Activated T-cell treated with anti-CD3 and anti-CD28 coated beads, Interleukin-2, amount 50 U/mL, for 24 hours (primary cell): ENCODE results near the gene TWSG1.

ENCODE experiments used
- DNase-seq: peaks from one replicate; pipeline ENCODE4 v3.0.0-alpha.2; 2020
- H3K27ac Mint-ChIP-seq: 2 replicates; pipeline ENCODE4 v1.8.0; 2020; ENCODE audit warnings: mild to moderate bottlenecking, mixed read lengths
- H3K27me3 Mint-ChIP-seq: 2 replicates; pipeline ENCODE4 v1.8.0; 2020; ENCODE audit warnings: mixed read lengths
- H3K36me3 Mint-ChIP-seq: 2 replicates; pipeline ENCODE4 v1.8.0; 2020; ENCODE audit warnings: low read depth, mixed read lengths
- H3K4me1 Mint-ChIP-seq: 2 replicates; pipeline ENCODE4 v1.8.0; 2020; ENCODE audit warnings: low read depth, mixed read lengths
- H3K4me3 Mint-ChIP-seq: 2 replicates; pipeline ENCODE4 v1.8.0; 2020; ENCODE audit warnings: mild to moderate bottlenecking, moderate library complexity, mixed read lengths
- H3K9me3 Mint-ChIP-seq: 2 replicates; pipeline ENCODE4 v1.8.0; 2020; ENCODE audit warnings: mixed read lengths

The TWSG1 gene

DNA sequence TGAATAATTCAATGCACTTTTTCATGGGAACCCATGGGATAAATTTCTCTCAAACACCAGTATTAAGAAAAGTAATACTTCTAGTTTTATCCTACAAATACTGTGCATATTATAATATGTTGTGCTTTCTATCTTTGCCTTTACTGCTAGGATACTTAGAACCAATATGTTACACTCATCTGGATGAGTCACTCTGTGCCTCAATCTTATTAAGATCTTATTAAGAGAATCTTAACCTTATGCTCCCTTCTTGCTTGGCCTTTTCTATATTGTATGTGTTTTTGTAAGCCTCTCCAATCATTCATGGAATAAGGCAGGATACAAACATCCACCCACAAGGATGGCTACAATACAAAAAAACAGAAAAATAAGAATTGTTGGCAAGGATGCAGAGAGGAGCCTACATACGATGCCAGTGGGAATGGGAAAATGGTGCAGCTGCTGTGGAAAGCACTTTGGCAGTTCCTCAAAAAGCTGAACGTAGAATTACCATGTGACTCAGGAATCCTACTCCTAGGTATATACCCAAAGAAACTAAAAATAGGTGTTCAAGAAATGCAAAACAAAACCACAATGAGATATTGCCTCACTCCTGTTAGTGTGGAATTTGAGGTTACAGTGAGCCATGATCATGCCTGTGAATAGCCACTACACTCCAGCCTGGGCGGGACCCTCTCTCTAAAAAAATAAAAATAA, 10.7 kb upstream of the TWSG1 start:
- H3K4me3 Mint-ChIP-seq, result no peak overlapping the region
- peaks cover 8% of the 10 kb centered on the region for H3K9me3 Mint-ChIP-seq
- no peak for DNase-seq
- H3K4me1 Mint-ChIP-seq, result no peaks in the 10 kb centered on the region
- no peaks in the 10 kb centered on the region for H3K36me3 Mint-ChIP-seq
- no peak overlapping the region for H3K27ac Mint-ChIP-seq
- H3K27me3 Mint-ChIP-seq, result peaks cover 12% of the 10 kb centered on the region

DNA sequence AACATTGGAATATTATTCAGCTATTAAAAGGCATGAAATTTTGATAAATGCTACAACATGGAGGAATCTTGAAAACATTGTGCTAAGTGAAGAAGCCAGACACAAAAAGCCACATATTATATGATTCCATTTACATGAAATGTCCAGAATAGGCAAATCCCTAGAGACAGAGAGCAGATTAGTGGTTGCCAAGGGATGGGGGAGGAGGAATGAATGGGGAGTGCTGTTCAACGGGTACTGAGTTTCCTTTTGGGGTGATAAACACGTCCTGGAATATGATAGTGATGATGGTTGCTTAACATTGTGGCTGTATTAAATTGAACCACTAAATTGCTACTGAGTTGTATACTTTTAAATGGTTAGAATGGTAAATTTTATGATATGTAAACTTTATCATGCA, 8.9 kb upstream of the TWSG1 start:
- peaks cover 12% of the 10 kb centered on the region for H3K27me3 Mint-ChIP-seq
- DNase-seq, result no peak
- no peaks in the 10 kb centered on the region for H3K36me3 Mint-ChIP-seq
- H3K9me3 Mint-ChIP-seq, result peaks cover under 1% of the 10 kb centered on the region
- no peak overlapping the region for H3K27ac Mint-ChIP-seq
- no peak overlapping the region for H3K4me3 Mint-ChIP-seq
- no peaks in the 10 kb centered on the region for H3K4me1 Mint-ChIP-seq

DNA sequence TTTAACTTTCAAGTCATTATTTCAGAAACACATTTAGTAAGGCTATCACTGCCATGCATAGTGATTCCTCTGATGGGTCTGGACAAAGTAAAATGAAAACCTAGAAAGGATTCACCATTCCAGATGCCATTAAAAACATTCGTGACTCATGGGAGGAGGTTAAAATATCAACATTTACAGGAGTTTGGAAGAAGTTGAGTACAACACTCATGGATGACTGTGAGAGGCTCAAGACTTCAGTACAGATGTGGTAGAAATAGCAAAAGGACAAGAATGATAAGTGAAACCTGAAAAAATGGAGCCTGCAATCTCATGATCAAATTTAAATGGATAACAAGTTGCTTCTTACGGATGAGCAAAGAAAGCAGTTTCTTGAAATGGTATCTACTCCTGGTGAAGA, 5.8 kb upstream of the TWSG1 start:
- H3K27ac Mint-ChIP-seq, result no peak overlapping the region
- H3K9me3 Mint-ChIP-seq, result no peaks in the 10 kb centered on the region
- peaks cover 2% of the 10 kb centered on the region for H3K4me1 Mint-ChIP-seq
- H3K27me3 Mint-ChIP-seq, result peaks cover under 1% of the 10 kb centered on the region
- no peak for DNase-seq
- no peak overlapping the region for H3K4me3 Mint-ChIP-seq
- no peaks in the 10 kb centered on the region for H3K36me3 Mint-ChIP-seq

DNA sequence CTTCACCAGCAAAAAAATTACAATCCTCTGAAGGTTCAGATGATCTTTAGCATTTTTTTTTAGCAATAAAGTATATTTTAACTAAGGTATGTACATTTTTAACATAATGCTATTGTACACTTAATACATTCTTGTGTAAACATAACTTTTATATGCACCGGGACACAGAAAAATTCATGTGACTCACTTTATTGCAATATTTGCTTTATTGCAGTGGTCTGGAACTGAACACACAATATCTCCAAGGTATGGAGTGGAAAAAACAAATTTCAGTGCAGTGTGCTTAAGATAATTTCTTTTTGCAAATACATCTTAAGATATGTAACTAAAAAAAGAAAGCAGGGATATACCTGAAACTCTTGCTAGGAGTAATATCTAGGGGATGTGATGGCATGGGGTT, 5.1 kb upstream of the TWSG1 start:
- no peak overlapping the region for H3K27ac Mint-ChIP-seq
- H3K4me3 Mint-ChIP-seq, result no peak overlapping the region
- H3K4me1 Mint-ChIP-seq, result peaks cover 6% of the 10 kb centered on the region
- peaks cover 2% of the 10 kb centered on the region for H3K27me3 Mint-ChIP-seq
- DNase-seq, result no peak
- H3K36me3 Mint-ChIP-seq, result no peaks in the 10 kb centered on the region
- H3K9me3 Mint-ChIP-seq, result no peaks in the 10 kb centered on the region

DNA sequence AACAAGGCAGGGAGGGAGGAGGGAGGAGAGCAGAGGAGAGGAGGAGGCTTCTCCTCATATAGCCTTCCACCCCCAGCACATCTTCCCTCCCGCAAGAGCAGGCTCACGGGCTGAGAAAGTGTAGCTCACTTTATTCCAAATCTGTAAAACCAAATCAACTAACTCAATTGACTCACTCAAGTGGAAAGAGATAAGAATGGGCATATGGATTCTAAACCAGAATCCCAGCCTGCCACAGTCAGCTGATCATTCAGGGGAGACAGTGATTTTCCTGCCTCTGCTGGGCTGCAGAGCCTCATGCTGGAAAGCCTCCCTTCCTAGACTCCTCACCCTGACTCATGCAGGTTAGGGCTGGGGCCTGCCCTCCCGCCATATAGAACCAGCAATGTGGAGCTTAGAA, 4.2 kb upstream of the TWSG1 start:
- H3K27me3 Mint-ChIP-seq, result peaks cover 2% of the 10 kb centered on the region
- peaks cover 9% of the 10 kb centered on the region for H3K4me1 Mint-ChIP-seq
- H3K4me3 Mint-ChIP-seq, result no peak overlapping the region
- H3K9me3 Mint-ChIP-seq, result no peaks in the 10 kb centered on the region
- no peak for DNase-seq
- H3K36me3 Mint-ChIP-seq, result no peaks in the 10 kb centered on the region
- H3K27ac Mint-ChIP-seq, result no peak overlapping the region

DNA sequence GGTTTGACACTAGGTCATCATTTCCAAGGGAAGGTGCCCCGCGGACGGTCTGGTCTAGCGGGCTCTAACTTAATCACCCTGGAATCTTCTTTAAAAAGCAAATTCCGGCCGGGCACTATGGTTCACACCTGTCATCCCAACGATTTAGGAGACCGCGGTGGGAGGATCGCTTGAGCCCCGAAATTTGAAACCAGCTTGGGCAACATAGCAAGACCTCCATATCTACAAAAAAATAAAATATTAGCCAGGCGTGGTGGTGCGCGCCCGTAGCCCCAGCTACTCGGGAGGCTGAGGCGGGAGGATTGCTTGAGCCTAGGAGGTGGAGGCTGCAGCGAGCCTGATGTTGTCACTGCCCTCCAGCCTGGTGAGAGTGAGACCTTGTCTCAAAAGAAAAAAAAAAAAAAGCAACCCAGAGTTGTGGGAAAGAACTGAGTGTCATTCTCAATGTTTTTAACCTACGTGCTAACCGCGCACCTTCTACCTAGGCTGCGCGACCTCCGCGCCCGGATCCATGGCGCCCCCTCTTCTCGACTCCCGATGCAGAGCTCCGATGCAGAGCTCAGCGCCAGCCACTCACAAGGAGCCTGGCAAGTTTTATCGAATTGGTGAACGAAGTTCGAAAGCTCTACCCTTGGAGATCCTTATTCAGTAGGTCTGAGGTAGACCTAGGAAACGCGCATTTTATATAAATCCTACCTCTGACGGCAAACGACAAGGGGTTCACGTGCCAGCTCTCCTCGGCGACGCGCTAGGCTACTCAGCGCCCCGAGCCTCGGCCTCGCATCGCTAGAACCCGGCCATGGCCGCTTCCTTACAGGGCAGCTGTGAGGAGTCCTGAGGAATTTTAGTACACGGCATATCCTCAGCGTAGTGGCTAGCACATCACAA, 888 bp upstream of the TWSG1 start:
- peaks cover 30% of the 10 kb centered on the region for H3K4me1 Mint-ChIP-seq
- H3K27me3 Mint-ChIP-seq, result peaks cover 2% of the 10 kb centered on the region
- peak overlapping the region; percentile 83 for H3K4me3 Mint-ChIP-seq
- H3K27ac Mint-ChIP-seq, result peak overlapping the region; percentile 68
- H3K36me3 Mint-ChIP-seq, result peaks cover 10% of the 10 kb centered on the region
- DNase-seq, result no peak
- H3K9me3 Mint-ChIP-seq, result no peaks in the 10 kb centered on the region

DNA sequence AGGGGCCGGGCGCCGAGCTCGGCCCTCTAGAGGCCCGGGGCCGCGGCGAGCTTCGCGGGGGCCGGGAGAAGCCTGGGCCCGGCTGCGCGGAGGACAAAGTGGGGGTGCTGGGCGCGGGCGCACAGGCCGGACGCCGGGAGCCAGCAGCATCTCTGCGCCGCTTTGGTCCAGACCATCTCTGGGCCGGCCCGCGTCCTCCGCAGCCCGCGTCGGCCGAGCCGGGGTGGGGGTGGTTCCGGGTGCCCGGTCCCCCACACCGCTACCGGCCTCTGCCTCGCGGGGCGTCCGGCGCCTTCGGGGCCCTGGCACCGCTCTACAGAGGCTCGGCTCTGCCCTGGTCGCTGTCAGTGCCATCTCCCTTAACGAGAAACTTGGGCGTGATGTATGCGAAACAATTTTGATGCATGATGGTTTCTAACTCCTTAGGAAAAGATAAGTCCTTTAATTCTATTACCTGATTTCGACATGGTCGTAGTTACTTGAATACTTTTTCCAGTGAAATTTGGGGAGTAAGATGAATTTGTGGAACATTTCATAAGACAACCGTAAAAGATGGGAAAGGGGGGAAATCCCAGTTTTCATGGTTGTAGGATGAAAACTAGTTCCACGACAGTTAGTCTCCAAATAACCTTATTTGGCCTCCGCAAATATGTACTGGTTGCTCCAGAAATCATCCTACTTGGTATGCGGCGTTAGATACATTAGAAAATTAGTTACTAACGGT, 562 bp downstream of the TWSG1 start:
- Mint-ChIP-seq H3K36me3 (peaks cover 19% of the 10 kb centered on the region), H3K4me3 (peak overlapping the region; percentile 83), H3K9me3 (no peaks in the 10 kb centered on the region), H3K27me3 (peaks cover 2% of the 10 kb centered on the region), H3K27ac (peak overlapping the region; percentile 40), H3K4me1 (peaks cover 30% of the 10 kb centered on the region)
- no peak for DNase-seq

DNA sequence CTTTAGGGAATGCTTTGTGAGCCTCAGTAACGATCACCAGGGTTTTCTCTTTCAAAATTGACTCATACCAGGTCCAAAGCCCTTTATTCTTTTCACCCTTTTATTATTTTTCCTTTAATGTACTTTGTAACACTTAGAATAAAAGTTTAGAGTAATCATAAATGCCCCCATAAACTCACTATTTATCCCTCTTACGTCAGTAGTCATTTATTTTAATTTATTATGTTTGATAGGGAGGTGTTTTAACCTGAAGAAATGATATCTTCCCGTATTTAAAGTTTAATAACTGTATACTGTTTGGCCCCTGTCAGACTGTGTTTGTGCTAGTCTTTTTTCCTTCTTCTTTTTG, 1.1 kb downstream of the TWSG1 start:
- no peak for DNase-seq
- Mint-ChIP-seq H3K36me3 (peaks cover 22% of the 10 kb centered on the region), H3K4me3 (peak overlapping the region; percentile 83), H3K9me3 (no peaks in the 10 kb centered on the region), H3K4me1 (peaks cover 30% of the 10 kb centered on the region), H3K27me3 (peaks cover 2% of the 10 kb centered on the region), H3K27ac (no peak overlapping the region)

DNA sequence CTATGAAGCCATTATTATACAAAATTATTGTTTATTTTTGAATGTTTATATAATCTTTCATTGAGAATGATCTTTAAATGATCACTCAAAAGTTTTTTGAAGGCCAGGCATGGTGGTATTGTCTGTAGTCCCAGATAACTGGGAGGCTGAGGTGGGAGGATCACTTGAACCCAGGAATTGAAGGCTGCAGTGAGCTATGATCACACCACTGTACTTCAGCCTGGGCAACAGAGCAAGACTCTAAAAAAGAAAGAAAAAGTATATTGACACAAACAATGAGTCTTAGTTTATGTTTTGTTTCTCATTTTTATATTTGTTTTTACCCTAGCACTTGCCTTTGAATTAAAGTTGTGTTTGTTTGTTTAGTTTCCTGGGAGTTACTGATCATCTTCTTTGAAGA, 2.3 kb downstream of the TWSG1 start:
- Mint-ChIP-seq H3K9me3 (no peaks in the 10 kb centered on the region), H3K27ac (no peak overlapping the region)

DNA sequence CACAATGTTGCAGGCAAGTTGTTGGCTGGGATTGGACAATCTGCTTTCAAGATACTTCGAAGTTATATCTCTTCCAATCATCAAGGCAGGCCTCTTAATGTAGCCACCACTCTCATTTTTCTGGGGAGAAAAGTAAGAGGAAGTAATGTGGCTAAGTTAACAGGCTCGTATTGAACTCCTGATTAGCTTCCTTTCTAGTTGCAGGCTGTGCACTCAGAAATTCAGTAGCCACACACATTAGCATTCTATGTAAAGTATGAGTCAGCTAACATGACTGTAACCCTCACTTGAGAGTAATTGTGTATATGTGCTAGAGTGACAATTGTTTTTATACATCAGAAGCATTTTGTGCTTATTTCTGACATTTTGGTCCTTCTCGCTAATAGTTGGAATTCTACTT, 3.3 kb downstream of the TWSG1 start:
- H3K4me3 Mint-ChIP-seq, result no peak overlapping the region
- H3K27me3 Mint-ChIP-seq, result peaks cover 2% of the 10 kb centered on the region
- no peaks in the 10 kb centered on the region for H3K9me3 Mint-ChIP-seq
- H3K27ac Mint-ChIP-seq, result no peak overlapping the region
- peaks cover 29% of the 10 kb centered on the region for H3K36me3 Mint-ChIP-seq
- DNase-seq, result no peak
- peaks cover 30% of the 10 kb centered on the region for H3K4me1 Mint-ChIP-seq

More for the DNA sequence above, 2.3 kb downstream of the TWSG1 start:
- peaks cover 2% of the 10 kb centered on the region for H3K27me3 Mint-ChIP-seq
- H3K36me3 Mint-ChIP-seq, result peaks cover 25% of the 10 kb centered on the region
- H3K4me1 Mint-ChIP-seq, result peaks cover 30% of the 10 kb centered on the region
- no peak for DNase-seq
- no peak overlapping the region for H3K4me3 Mint-ChIP-seq

DNA sequence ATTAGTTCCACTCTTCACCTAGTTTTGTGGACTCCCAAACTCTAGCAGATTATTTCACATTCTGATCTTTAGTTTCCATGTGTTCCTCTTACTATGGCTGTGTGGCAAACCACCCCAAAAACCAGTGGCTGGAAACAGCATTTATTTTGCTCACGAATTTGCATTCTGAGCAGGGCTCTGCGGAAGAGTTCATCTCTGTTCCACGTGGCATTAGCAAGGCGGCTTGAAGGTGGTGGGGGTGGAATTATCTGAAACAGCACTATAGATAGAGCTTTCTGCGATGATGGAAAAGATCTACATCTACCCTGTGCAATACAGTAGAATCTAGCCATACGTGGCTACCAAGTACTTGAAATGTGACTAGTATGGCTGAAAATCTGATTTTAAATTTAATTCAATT, 5.9 kb downstream of the TWSG1 start:
- Mint-ChIP-seq H3K4me1 (peaks cover 20% of the 10 kb centered on the region), H3K9me3 (peaks cover 2% of the 10 kb centered on the region), H3K4me3 (no peak overlapping the region)

DNA sequence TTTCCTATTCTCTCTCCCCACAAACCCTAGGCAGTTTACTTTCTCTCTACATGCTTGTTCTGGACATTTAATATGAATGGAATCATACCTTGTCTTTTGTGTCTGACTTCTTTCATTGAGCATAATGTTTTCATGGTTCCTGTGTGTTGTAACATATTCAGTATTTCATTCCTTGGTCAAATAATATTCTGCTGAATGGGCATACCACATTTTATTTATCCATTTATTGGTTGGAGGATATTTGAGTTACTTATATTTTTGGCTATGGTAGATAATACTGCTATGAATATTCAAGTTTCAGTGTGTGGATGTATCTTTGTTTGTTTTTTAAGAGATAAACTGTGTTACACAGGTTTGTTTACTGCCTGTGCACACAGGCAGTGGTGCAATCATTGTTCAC, 9.0 kb downstream of the TWSG1 start:
- H3K27ac Mint-ChIP-seq, result no peak overlapping the region
- H3K27me3 Mint-ChIP-seq, result no peaks in the 10 kb centered on the region
- H3K4me3 Mint-ChIP-seq, result no peak overlapping the region
- peaks cover 8% of the 10 kb centered on the region for H3K4me1 Mint-ChIP-seq
- peaks cover 2% of the 10 kb centered on the region for H3K9me3 Mint-ChIP-seq
- no peak for DNase-seq
- H3K36me3 Mint-ChIP-seq, result peaks cover 35% of the 10 kb centered on the region

More for the DNA sequence above, 5.9 kb downstream of the TWSG1 start:
- Mint-ChIP-seq H3K27me3 (no peaks in the 10 kb centered on the region), H3K36me3 (peaks cover 44% of the 10 kb centered on the region), H3K27ac (no peak overlapping the region)
- no peak for DNase-seq

DNA sequence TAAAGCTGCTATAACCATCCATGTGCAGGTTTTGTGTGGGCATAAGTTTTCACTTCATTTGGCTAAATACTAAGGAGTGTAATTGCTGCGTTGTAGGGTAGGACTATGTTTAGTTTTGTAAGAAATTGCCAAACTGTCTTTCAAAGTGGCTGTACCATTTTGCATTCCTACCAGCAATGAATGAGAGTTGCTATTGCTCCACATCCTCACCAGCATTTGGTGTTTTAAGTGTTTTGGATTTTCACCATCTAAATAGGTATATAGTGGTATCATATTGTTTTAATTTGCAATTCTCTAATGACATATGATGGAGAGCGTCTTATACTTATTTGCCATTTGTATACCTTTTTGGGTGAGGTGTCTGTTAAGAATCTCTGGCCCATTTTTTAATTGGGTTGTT, 12.2 kb downstream of the TWSG1 start:
- no peak overlapping the region for H3K27ac Mint-ChIP-seq
- H3K9me3 Mint-ChIP-seq, result peaks cover 2% of the 10 kb centered on the region
- H3K36me3 Mint-ChIP-seq, result peaks cover 20% of the 10 kb centered on the region
- H3K4me3 Mint-ChIP-seq, result no peak overlapping the region
- H3K27me3 Mint-ChIP-seq, result no peaks in the 10 kb centered on the region
- DNase-seq, result no peak
- H3K4me1 Mint-ChIP-seq, result peaks cover 12% of the 10 kb centered on the region

DNA sequence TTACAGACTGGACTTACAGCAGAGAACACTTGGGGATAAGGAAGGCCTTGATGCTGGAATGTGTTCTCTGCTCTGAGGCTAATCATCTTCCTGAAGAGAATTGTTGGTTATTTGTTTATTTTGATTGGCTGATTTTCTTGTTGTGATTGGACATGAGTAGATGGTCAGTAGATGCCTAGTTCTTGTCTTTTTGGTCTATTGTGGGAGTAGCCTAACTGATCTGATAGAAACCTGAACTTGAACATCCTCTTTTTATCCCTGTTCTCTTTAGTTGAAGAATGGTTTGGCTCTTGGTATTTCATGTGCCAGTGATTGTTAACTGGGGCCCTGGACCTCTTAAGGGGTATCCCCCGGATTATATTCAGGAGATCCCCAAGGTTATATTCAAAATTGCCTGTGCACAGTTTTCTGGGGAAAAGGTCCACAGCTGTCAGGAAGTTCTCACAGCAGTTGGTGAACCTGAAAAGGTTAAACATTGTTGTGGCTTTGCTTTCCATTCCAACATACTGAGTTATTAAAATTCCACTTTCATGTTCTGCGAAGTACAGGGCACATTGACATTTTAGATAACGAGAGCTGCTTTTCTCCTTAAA, 13.6 kb downstream of the TWSG1 start:
- peaks cover 2% of the 10 kb centered on the region for H3K9me3 Mint-ChIP-seq
- H3K27me3 Mint-ChIP-seq, result no peaks in the 10 kb centered on the region
- peaks cover 12% of the 10 kb centered on the region for H3K4me1 Mint-ChIP-seq
- H3K36me3 Mint-ChIP-seq, result peaks cover 15% of the 10 kb centered on the region
- no peak overlapping the region for H3K27ac Mint-ChIP-seq
- no peak for DNase-seq
- no peak overlapping the region for H3K4me3 Mint-ChIP-seq
